HCT116 (cell line): ENCODE data around the gene TMEM181. TPM values are rescaled to one million over a fixed set of nuclear protein-coding genes. Genes with fewer than 3 reads are reported as not detected.

Experiments used
- ATAC-seq: fragments of 200-7000 bp; cut with Tn5 transposase; 2 replicates; pipeline ENCODE4 v1.9.1; 2020; ENCODE audit warnings: mild to moderate bottlenecking, moderate library complexity
- BruUV-seq: library from RNA; stranded (reverse); fragments of 400-500 nt; replicated peaks from 2 replicates; lab custom pipeline; 2021; lab: Mats Ljungman, UMichigan
- CTCF ChIA-PET: fragments of 300-600 bp; sonication (Branson Sonifier 250); formaldehyde crosslinking; loops from one replicate; lab custom pipeline; 2021; ENCODE audit warnings: antibody characterized with exemption; lab: Charles Lee
- POLR2A ChIA-PET: fragments of 300-600, 350-600 bp; sonication (Branson Sonifier 250); formaldehyde crosslinking; loops from one replicate; lab custom pipeline; 2021; ENCODE audit warnings: antibody characterized with exemption; lab: Charles Lee
- RAD21 ChIA-PET, 2 experiments: fragments of 300-600 bp; sonication (Branson Sonifier 250); formaldehyde crosslinking; loops; one replicate each; lab custom pipeline; 2023; ENCODE audit warnings: low total read pairs in 2 of 2; ENCODE audit not compliant: uncharacterized antibody in 2 of 2, unreplicated experiment in 2 of 2, low non-redundant PET in 1 of 2; lab: Charles Lee
- DNase-seq: peaks from one replicate; pipeline ENCODE4 v3.0.0-alpha.2; 2010; ENCODE audit warnings: low read depth, low spot score
- H2AFZ ChIP-seq: fragments of 200-600 bp; shearing (Covaris generic), sonication (generic); 2 replicates; pipeline ENCODE4 v1.6.1; 2017; ENCODE audit warnings: low read depth, mixed run types, mixed read lengths, antibody characterized with exemption, low read length; ENCODE audit not compliant: poor library complexity, severe bottlenecking
- H3K27ac ChIP-seq: 2 replicates; pipeline ENCODE4 v1.5.1; 2012; ENCODE audit warnings: low read depth, low read length
- H3K27me3 ChIP-seq: fragments of 200-600 bp; sonication (generic); 2 replicates; pipeline ENCODE4 v1.6.1; 2016; ENCODE audit warnings: mixed run types, low read length, mixed read lengths; ENCODE audit not compliant: insufficient read depth
- H3K36me3 ChIP-seq, 2 experiments: fragments of 200-500 bp in 1 of 2; fragments of 200-600 bp in 1 of 2; sonication (Bioruptor generic) in 1 of 2; sonication (generic) in 1 of 2; 2 replicates each; pipeline versions ENCODE4 v1.5.1 to v1.6.1; 2014 to 2016; ENCODE audit warnings: low read length in 2 of 2, inconsistent platforms in 1 of 2, mixed read lengths in 1 of 2, mixed run types in 1 of 2; ENCODE audit not compliant: insufficient read depth in 2 of 2, control insufficient read depth in 1 of 2
- H3K4me1 ChIP-seq, 2 experiments: fragments of 200-600 bp in 1 of 2; sonication (generic) in 1 of 2; 2 replicates each; pipeline versions ENCODE4 v1.5.1 to v1.6.1; 2012 to 2017; ENCODE audit warnings: low read length in 2 of 2, inconsistent platforms in 1 of 2, mild to moderate bottlenecking in 1 of 2, mixed read lengths in 1 of 2, mixed run types in 1 of 2, moderate library complexity in 1 of 2; ENCODE audit not compliant: insufficient read depth in 2 of 2, control insufficient read depth in 1 of 2
- H3K4me2 ChIP-seq: fragments of 200-600 bp; sonication (generic); 2 replicates; pipeline ENCODE4 v1.6.1; 2017; ENCODE audit warnings: mixed run types, low read length, mixed read lengths
- H3K4me3 ChIP-seq, 2 experiments: fragments of 200-600 bp in 1 of 2; sonication (generic) in 1 of 2; replicated peaks in 1 of 2; 2 replicates each; pipeline ENCODE4 v1.5.1; 2011 to 2016; ENCODE audit warnings: low read length in 2 of 2, control low read depth in 1 of 2, low read depth in 1 of 2, mild to moderate bottlenecking in 1 of 2, mixed read lengths in 1 of 2, mixed run types in 1 of 2
- H3K79me2 ChIP-seq: fragments of 200-600 bp; sonication (generic); 2 replicates; pipeline ENCODE4 v1.6.1; 2017; ENCODE audit warnings: mild to moderate bottlenecking, mixed run types, low read length, moderate library complexity, mixed read lengths; ENCODE audit not compliant: insufficient read depth
- H3K9ac ChIP-seq: fragments of 200-600 bp; sonication (generic); 2 replicates; pipeline ENCODE4 v1.6.1; 2016; ENCODE audit warnings: low read length, mixed read lengths
- H3K9me2 ChIP-seq: fragments of 200-600 bp; sonication (generic), shearing (Covaris generic); 2 replicates; pipeline ENCODE4 v1.6.1; 2017; ENCODE audit warnings: mixed run types, mild to moderate bottlenecking, moderate library complexity; ENCODE audit not compliant: insufficient read depth
- H3K9me3 ChIP-seq, 2 experiments: fragments of 200-500 bp in 1 of 2; fragments of 200-600 bp in 1 of 2; sonication (Bioruptor generic) in 1 of 2; sonication (generic) in 1 of 2; 2 replicates each; pipeline ENCODE4 v1.6.1; 2014 to 2017; ENCODE audit warnings: low read length in 2 of 2, mixed read lengths in 2 of 2, inconsistent platforms in 1 of 2, low read depth in 1 of 2, mild to moderate bottlenecking in 1 of 2, mixed run types in 1 of 2, moderate library complexity in 1 of 2; ENCODE audit not compliant: control insufficient read depth in 1 of 2, insufficient read depth in 1 of 2
- H4K20me1 ChIP-seq: fragments of 200-600 bp; sonication (generic), shearing (Covaris generic); 2 replicates; pipeline ENCODE4 v1.6.1; 2017; ENCODE audit warnings: mixed run types, mild to moderate bottlenecking, moderate library complexity; ENCODE audit not compliant: insufficient read depth
- CBX3 ChIP-seq: IDR thresholded peaks from 2 replicates; pipeline ENCODE4 v1.6.1; 2012; ENCODE audit warnings: low read depth
- EZH2 ChIP-seq: fragments of 200-600 bp; sonication (generic); IDR thresholded peaks from 2 replicates; pipeline ENCODE4 v1.6.1; 2017; ENCODE audit warnings: antibody characterized with exemption, mixed run types
- EZH2phosphoT487 ChIP-seq: fragments of 200-600 bp; IDR thresholded peaks from 2 replicates; pipeline ENCODE4 v1.6.1; 2018; ENCODE audit warnings: antibody characterized with exemption, borderline replicate concordance
- FOSL1 ChIP-seq: IDR thresholded peaks from 2 replicates; pipeline ENCODE4 v1.6.1; 2012; ENCODE audit warnings: low read depth
- JUND ChIP-seq: IDR thresholded peaks from 2 replicates; pipeline ENCODE4 v1.6.1; 2012
- MAX ChIP-seq: IDR thresholded peaks from 2 replicates; pipeline ENCODE4 v1.6.1; 2012
- POLR2A ChIP-seq: IDR thresholded peaks from 2 replicates; pipeline ENCODE4 v1.7.0; 2011; ENCODE audit warnings: borderline replicate concordance; ENCODE audit not compliant: insufficient read depth, insufficient read length; ENCODE audit errors: extremely low read depth
- POLR2AphosphoS5 ChIP-seq: IDR thresholded peaks from 2 replicates; pipeline ENCODE4 v1.6.1; 2011; ENCODE audit warnings: mild to moderate bottlenecking, low read depth, low read length, moderate library complexity
- RAD21 ChIP-seq: IDR thresholded peaks from 2 replicates; pipeline ENCODE4 v1.6.1; 2012; ENCODE audit warnings: low read depth, mild to moderate bottlenecking
- SIN3A ChIP-seq: IDR thresholded peaks from 2 replicates; pipeline ENCODE4 v1.6.1; 2012; ENCODE audit warnings: low read depth
- SP1 ChIP-seq: IDR thresholded peaks from 2 replicates; pipeline ENCODE4 v1.6.1; 2012; ENCODE audit warnings: low read depth
- SRF ChIP-seq: IDR thresholded peaks from 2 replicates; pipeline ENCODE4 v1.6.1; 2012; ENCODE audit warnings: low read depth
- TCF7L2 ChIP-seq: IDR thresholded peaks from 2 replicates; pipeline ENCODE4 v1.7.0; 2011; ENCODE audit warnings: borderline replicate concordance, inconsistent platforms; ENCODE audit not compliant: insufficient read depth, insufficient read length; ENCODE audit errors: extremely low read depth
- YY1 ChIP-seq: IDR thresholded peaks from 2 replicates; pipeline ENCODE4 v1.6.1; 2011; ENCODE audit warnings: low read length, low read depth, moderate library complexity, mild to moderate bottlenecking; ENCODE audit not compliant: insufficient replicate concordance; ENCODE audit errors: extremely low read depth
- ZBTB33 ChIP-seq: IDR thresholded peaks from 2 replicates; pipeline ENCODE4 v1.6.1; 2011; ENCODE audit warnings: mild to moderate bottlenecking, low read length, moderate library complexity; ENCODE audit not compliant: insufficient replicate concordance; ENCODE audit errors: extremely low read depth
- ZFX ChIP-seq: fragments of 450-650 bp; IDR thresholded peaks from 2 replicates; pipeline ENCODE4 v1.6.1; 2017
- intact Hi-C: fragments of 100-400 bp; cut with micrococcal nuclease; formaldehyde crosslinking; loops from 2 replicates; pipeline ENCODE4 v1.10.0; 2022
- total RNA-seq: library from RNA; stranded (reverse); gene quantifications from one replicate; pipeline ENCODE4 v1.2.1, GENCODE V29; 2021; ENCODE audit not compliant: unreplicated experiment

The TMEM181 gene
- total RNA-seq, 1 experiment from 2014 or later: 34.4 TPM

GRCh38 chr6:158635427-158636073 lies 75.7 kb downstream of the TMEM181 start:
- Histone ChIP-seq H3K27me3 (no peaks in the 10 kb centered on the region), H3K4me3 (no peak overlapping the region), H3K36me3 (peaks cover 4 to 35% of the 10 kb centered on the region in 2 experiments), H3K27ac (no peak overlapping the region), H3K9me2 (no peaks in the 10 kb centered on the region), H3K9me3 (no peaks in the 10 kb centered on the region), H3K4me1 (peaks cover 5 to 30% of the 10 kb centered on the region in 2 experiments), H3K79me2 (peaks cover 51% of the 10 kb centered on the region), H2AFZ (no peak overlapping the region), H4K20me1 (no peaks in the 10 kb centered on the region), H3K4me2 (no peak overlapping the region), H3K9ac (no peak overlapping the region)
- TF ChIP-seq ZFX (no peak), JUND (no peak), SIN3A (no peak), POLR2A (no peak), POLR2AphosphoS5 (no peak), MAX (no peak), EZH2phosphoT487 (no peak), RAD21 (no peak), FOSL1 (no peak), TCF7L2 (no peak), ZBTB33 (no peak), SRF (no peak), CBX3 (no peak), SP1 (no peak), EZH2 (no peak), YY1 (no peak)
- ChIA-PET CTCF (no interaction called here), POLR2A (no interaction called here), RAD21 (no interaction called here)
- ATAC-seq: no peak
- no peak for DNase-seq
- intact Hi-C loops: no loop called here
- BruUV-seq: no TSS peak
